Measurements from ENCODE around the gene TNFSF11.

TNFSF11 gene

GRCh38 chr13:42656161-42656560 is 82.2 kb downstream of the TNFSF11 start:
- DNase-seq, result no peak

- no peak for DNase-seq
These were observed 83.0 kb downstream of the TNFSF11 start for GRCh38 chr13:42656958-42657357.

All from stimulated activated CD4-positive, alpha-beta T cell treated with anti-CD3 and anti-CD28 coated beads, Interleukin-15, amount 100 ng/mL, for 24 hours (primary cell).